Spleen (tissue), 7 donors: ENCODE results near the gene DARS2.

Source experiments
- CTCF ChIP-seq, 11 experiments: fragments of 200-600 bp in 7 of 11; fragments of 450-650 bp in 4 of 11; sonication (generic) in 4 of 11; IDR thresholded peaks in 8 of 11; conservative IDR thresholded peaks in 3 of 11; 1 replicate in 7 of 11; 2 replicates in 4 of 11; pipeline versions ENCODE4 v1.4.0 to v1.8.0; 2016 to 2021; ENCODE audit warnings: antibody characterized with exemption in 11 of 11, inconsistent platforms in 4 of 11, mild to moderate bottlenecking in 1 of 11
- POLR2A ChIP-seq, 3 donors: fragments of 450-650 bp; IDR thresholded peaks; one replicate each; pipeline ENCODE4 v1.5.1; 2017; ENCODE audit warnings: antibody characterized with exemption in 3 of 3, mild to moderate bottlenecking in 1 of 3
- POLR2AphosphoS5 ChIP-seq, 3 donors: sonication (generic); formaldehyde crosslinking; IDR thresholded peaks; one replicate each; pipeline ENCODE4 v1.5.1; 2017; ENCODE audit warnings: antibody characterized with exemption in 3 of 3
- donor health status: DM: no; HTN: no; CAD: no; lungs with moderate emphysema.
- donor health status: DM: no; HTN: no; CAD: no.
- donor health status: DM: no; HTN: no; CAD: no.

GRCh38 chr1:173878251-173878650 lies 53.8 kb downstream of the DARS2 start:
- TF ChIP-seq POLR2AphosphoS5 (IDR thresholded peaks at IDR 0.05) (no peak), CTCF (IDR thresholded peaks at IDR 0.05 in 8 of 11, conservative IDR thresholded peaks at IDR 0.05 in 3 of 11) (no peak), POLR2A (IDR thresholded peaks at IDR 0.05) (no peak)
